Mesothelial cell of epicardium (in vitro differentiated cells): ENCODE results near the gene NRDC. TPM values are rescaled to one million over a fixed set of nuclear protein-coding genes. Genes with fewer than 3 reads are reported as not detected.
A peak's percentile ranks its signal among the peaks of the same experiment; 100 is the strongest.

Source experiments
- DNase-seq, 2 experiments: peaks; one replicate each; pipeline ENCODE4 v3.0.0; 2021; ENCODE audit warnings: low spot score in 2 of 2; ENCODE audit not compliant: unreplicated experiment in 2 of 2
- H3K27ac Mint-ChIP-seq: 2 replicates; pipeline ENCODE4 v1.8.0; 2021; ENCODE audit warnings: mixed read lengths
- H3K27me3 Mint-ChIP-seq: 2 replicates; pipeline ENCODE4 v1.8.0; 2021; ENCODE audit warnings: low read depth, mixed read lengths
- H3K36me3 Mint-ChIP-seq: 2 replicates; pipeline ENCODE4 v1.8.0; 2021; ENCODE audit warnings: mixed read lengths
- H3K4me1 Mint-ChIP-seq: 2 replicates; pipeline ENCODE4 v1.8.0; 2021; ENCODE audit warnings: mixed read lengths
- H3K4me3 Mint-ChIP-seq: 2 replicates; pipeline ENCODE4 v1.8.0; 2021; ENCODE audit warnings: mild to moderate bottlenecking, moderate library complexity, mixed read lengths
- H3K9me3 Mint-ChIP-seq: 2 replicates; pipeline ENCODE4 v1.8.0; 2021; ENCODE audit warnings: mixed read lengths
- CTCF ChIP-seq: fragments of 200-600 bp; sonication (generic); IDR thresholded peaks from one replicate; pipeline ENCODE4 v1.5.0; 2021; ENCODE audit warnings: antibody characterized with exemption; ENCODE audit not compliant: unreplicated experiment
- microRNA-seq: library from miRNA; unstranded; fragments of <30 nt; microRNA quantifications from one replicate; pipeline ENCODE4 v1.2.0, GENCODE V29; 2021; ENCODE audit warnings: inconsistent platforms, mixed read lengths
- total RNA-seq: library from RNA; stranded (reverse); gene quantifications from 3 replicates; pipeline ENCODE4 v1.2.1, GENCODE V29; 2021

NRDC gene
- total RNA-seq, 1 donor from 2014 or later, result 132 TPM

- Mint-ChIP-seq H3K4me1 (peaks cover 25% of the 10 kb centered on the region), H3K27me3 (no peaks in the 10 kb centered on the region), H3K36me3 (peaks cover 11% of the 10 kb centered on the region), H3K27ac (no peak overlapping the region), H3K4me3 (no peak overlapping the region), H3K9me3 (no peaks in the 10 kb centered on the region)
- DNase-seq, result no peak
- no peak for TF ChIP-seq CTCF
These were observed 133.8 kb downstream of the NRDC start for GRCh38 chr1:51744506-51745303.

- Mint-ChIP-seq H3K9me3 (no peaks in the 10 kb centered on the region), H3K27ac (peak overlapping the region; percentile 58), H3K27me3 (no peaks in the 10 kb centered on the region), H3K4me1 (peaks cover 48% of the 10 kb centered on the region), H3K4me3 (no peak overlapping the region), H3K36me3 (peaks cover 2% of the 10 kb centered on the region)
- TF ChIP-seq CTCF, result no peak
- DNase-seq, result no peak
These were observed 137.3 kb downstream of the NRDC start for GRCh38 chr1:51741121-51741681.

GRCh38 chr1:51740652-51741051 is 137.9 kb downstream of the NRDC start:
- no peak for TF ChIP-seq CTCF
- H3K9me3 Mint-ChIP-seq, result no peaks in the 10 kb centered on the region
- no peaks in the 10 kb centered on the region for H3K27me3 Mint-ChIP-seq
- H3K4me1 Mint-ChIP-seq, result peaks cover 53% of the 10 kb centered on the region
- H3K36me3 Mint-ChIP-seq, result peaks cover 2% of the 10 kb centered on the region
- peak overlapping the region; percentile 58 for H3K27ac Mint-ChIP-seq
- H3K4me3 Mint-ChIP-seq, result no peak overlapping the region
- DNase-seq, result no peak

Small RNA genes lying within 50 kb of the gene (microRNA-seq; reads per million reads assigned to microRNA genes)
- not detected for gene MIR761

Other genes with a start within 250 kb of the NRDC start
- gene RAB3B, start 112.0 kb upstream of the NRDC start, total RNA-seq, result 3.8 to 4.0 TPM (median 3.9 TPM) in 3 replicates
- gene KTI12, start 155.1 kb upstream of the NRDC start, total RNA-seq, result 8.2 to 9.4 TPM (median 8.5 TPM) in 3 replicates
- gene TXNDC12, start 176.5 kb upstream of the NRDC start, total RNA-seq, result 46.7 to 53.9 TPM (median 47.8 TPM) in 3 replicates
- gene BTF3L4, start 177.6 kb upstream of the NRDC start, total RNA-seq, result 74.0 to 78.1 TPM (median 76.3 TPM) in 3 replicates